ENCODE results near the gene INTS3.
A peak's percentile ranks its signal among the peaks of the same experiment; 100 is the strongest.
"Not testable (repeated sequence)": the region's sequence is repeated elsewhere in the genome, so short reads cannot be mapped to it uniquely, and the experiment has no call there.

INTS3 gene

GRCh38 chr1:153778051-153778823 is 50.4 kb downstream of the INTS3 start:
- no peak for ATAC-seq
- no peak for DNase-seq

- DNase-seq (no peak), ATAC-seq (no peak)
Measured at GRCh38 chr1:153778824-153779519, 51.1 kb downstream of the INTS3 start.

DNA sequence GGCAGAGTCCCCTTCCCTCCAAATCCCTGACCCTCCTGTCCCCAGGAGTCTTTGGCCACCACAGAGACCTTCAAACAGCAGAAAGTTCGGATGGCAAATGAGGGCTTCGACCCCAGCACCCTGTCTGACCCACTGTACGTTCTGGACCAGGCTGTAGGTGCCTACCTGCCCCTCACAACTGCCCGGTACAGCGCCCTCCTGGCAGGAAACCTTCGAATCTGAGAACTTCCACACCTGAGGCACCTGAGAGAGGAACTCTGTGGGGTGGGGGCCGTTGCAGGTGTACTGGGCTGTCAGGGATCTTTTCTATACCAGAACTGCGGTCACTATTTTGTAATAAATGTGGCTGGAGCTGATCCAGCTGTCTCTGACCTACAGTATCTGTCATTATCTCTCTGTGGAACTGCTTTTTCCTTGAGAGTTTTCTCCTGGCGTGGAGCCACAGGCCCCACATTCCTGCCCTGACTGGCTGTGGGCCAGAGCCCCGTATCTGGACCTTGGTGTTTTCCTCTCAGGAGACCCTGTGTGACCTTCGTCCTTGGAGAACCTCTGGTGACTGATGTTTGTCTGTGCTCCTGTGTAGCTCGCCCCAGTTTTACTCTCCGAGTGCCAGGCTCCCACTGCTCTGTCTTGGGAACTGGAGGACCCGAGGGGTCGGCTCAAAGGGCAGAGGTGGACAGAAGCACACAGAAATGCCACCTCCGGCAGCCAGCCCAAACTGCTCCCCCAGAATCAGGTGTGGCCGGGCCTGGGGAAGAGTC is 52.1 kb downstream of the INTS3 start:
- DNase-seq (no peak), ATAC-seq (no peak)

DNA sequence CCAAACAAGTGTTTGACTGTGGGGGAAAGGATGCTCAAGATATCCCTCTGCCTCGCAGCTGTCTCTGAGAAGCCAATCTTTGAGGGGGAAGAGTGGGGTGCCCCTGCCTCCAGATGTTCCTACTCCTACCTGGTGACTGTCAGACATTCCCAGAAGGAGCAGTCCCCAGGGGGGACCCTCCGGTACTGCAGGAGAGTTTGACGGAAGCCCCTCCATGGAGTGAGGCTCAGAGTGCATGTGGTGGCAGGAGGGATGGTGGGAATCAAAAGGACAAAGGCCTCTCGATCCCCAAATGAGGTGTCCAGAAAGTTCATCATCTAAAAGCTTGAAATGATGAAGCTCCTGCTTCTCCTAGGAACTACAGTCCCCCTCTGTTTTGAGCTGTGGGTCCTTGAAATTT is 52.7 kb downstream of the INTS3 start:
- DNase-seq (no peak), ATAC-seq (no peak)

GRCh38 chr1:153782648-153783047 is 54.8 kb downstream of the INTS3 start:
- ATAC-seq, DNase-seq: not testable (repeated sequence)

- ATAC-seq (peak; percentile 95), DNase-seq (peak; percentile 95)
Measured at GRCh38 chr1:153783233-153784190, 55.7 kb downstream of the INTS3 start.

DNA sequence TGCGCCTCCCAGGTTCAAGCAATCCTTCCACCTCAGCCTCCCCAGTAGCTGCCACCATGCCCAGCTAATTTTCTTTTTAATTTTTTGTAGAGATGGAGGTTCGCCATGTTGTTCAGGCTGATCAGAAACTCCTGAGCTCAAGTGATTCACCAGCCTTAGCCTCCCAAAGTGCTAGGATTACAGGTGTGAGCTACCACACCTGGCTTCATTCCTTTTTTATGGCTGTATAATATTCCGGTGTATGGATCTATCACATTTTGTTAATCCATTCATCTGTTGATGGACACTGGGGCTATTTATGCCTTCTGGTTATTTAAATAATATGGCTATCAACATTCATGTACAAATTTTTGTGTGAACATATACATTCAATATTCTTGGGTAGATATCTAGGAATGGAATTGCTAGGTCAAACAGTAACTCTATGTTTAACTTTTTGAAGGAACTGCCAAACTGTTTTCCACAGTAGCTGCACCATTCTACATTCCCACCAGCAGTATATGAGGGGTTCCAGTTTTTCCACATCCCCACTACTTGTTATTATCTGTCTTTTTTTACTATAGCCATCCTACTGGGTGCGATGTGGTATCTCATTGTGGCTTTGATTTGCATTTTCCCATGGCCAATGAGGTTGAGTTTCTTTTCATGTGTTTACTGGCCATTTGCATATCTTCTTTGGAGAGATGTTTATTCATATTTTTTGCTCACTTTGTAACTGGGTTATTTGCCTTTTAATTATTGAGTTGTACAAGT is 58.4 kb downstream of the INTS3 start:
- ATAC-seq (no peak), DNase-seq (no peak)

DNA sequence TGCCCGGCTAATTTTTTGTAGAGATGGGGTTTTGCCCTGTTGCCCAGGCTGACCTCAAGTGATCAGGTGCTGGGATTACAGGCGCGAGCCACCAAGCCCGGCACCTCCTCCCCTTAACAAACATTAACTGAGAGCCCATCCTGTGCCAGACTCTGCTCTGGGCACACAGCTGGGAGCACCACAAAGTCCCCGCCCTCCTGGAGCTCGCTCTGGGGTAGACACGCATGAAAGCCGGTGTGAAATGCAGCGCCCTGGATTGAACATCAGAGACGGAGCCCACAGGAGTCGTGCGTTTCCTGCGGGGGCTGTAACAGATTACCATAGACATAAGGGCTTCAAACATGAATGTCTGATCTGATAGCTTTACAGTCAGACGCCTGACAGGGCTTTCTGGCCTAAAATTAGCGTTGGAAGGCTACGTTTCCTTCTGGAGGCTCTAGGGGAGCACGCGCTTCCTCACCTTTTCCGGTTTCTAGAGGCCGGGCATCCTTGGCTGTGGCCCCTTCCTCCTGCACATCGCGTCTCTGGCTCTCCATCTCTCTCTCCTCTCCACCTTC is 61.7 kb downstream of the INTS3 start:
- ATAC-seq: no peak
- DNase-seq: no peak

DNA sequence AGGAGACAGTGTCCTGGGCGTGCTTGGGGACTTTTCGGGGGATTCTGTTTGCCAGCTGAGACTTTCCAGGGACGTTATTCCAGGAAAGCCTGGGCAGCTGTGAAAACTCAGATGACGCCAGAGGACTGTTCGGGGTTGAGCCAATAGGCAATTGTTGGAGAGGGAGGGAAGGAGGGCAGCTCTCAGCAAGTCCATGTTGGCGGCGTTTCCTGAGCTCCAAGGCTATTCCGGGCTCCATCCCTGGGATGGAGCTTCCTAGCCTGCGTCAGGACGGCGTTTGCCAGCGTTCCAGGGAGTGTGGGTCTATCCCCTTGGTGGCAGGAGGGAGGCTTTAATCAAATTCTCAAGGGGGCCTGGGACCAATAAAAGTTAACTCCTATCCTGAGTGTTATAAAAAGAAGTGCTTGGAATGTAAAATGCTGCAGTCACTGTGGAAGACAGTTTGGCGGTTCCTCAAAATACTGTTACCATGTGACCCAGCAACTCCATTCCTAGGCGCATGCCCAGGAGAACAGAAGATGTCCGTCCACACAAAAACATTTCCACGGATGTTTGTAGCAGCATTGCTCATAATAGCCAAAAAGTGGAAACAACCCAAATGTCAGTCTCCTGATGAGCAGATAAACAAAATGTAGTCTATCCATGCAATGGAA is 62.6 kb downstream of the INTS3 start:
- no peak for ATAC-seq
- DNase-seq: no peak

DNA sequence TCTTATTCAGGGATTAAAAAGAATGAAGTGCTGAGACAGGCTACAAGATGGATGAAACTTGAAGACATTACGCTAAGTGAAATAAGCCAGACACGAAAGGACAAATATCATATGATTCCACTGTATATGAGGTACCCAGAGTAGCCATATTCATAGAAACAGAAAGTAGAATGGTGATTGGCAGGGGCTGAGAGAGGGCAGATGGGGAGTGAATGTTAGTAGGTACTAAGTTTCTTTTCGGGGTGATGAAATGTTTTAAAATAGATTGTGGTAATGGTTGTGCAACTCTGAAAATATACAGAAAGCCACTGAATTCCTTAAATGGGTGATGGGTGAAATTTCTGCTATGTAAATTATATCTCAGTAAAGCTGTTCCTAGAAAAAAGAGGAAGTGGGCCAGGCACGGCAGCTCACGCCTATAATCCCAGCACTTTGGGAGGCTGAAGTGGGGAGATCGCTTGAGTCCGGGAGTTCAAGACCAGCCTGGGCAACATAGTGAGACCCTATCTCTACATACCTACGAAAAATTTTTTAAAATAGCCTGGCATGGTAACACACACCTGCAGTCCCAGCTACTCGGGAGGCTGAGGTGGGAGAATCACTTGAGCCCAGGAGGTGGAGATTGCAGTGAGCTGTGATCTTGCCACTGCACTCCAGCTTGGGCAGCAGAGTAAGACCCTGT is 63.3 kb downstream of the INTS3 start:
- peak; percentile 86 for ATAC-seq
- DNase-seq: no peak

DNA sequence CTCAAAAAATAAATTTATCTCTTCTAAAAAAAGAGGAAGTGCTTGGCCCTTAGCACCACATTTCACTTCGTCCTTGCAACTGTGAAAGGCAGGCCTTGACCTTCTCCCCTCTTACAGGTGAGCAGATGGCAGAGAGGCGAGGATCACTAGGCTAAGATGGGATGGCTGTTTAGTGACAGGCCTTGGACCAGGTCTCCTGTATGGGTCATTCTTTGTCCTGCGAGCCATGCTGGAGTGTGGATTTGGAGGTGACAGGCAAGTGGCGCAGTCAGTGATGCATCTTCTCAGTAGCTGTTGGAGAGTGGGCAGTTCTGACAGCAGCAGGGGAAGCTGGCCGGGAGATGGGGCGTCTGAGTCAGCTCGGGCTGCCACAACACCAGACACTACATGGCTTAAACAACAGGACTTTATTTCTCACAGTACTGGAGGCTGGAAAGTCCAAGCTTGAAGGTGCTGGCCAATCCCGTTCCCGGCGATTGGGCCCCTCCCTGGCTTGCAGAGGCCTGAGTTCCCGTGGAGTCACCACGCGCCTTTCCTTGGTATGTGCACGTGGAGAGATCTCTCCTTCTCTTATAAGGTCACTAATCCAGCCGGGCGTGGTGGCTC is 63.9 kb downstream of the INTS3 start:
- DNase-seq (peak; percentile 55), ATAC-seq (peak; percentile 61)

- ATAC-seq: no peak
- no peak for DNase-seq
Measured at GRCh38 chr1:153792631-153793041, 64.8 kb downstream of the INTS3 start.

- no peak for DNase-seq
- ATAC-seq: no peak
Measured at GRCh38 chr1:153793261-153793972, 65.6 kb downstream of the INTS3 start.

DNA sequence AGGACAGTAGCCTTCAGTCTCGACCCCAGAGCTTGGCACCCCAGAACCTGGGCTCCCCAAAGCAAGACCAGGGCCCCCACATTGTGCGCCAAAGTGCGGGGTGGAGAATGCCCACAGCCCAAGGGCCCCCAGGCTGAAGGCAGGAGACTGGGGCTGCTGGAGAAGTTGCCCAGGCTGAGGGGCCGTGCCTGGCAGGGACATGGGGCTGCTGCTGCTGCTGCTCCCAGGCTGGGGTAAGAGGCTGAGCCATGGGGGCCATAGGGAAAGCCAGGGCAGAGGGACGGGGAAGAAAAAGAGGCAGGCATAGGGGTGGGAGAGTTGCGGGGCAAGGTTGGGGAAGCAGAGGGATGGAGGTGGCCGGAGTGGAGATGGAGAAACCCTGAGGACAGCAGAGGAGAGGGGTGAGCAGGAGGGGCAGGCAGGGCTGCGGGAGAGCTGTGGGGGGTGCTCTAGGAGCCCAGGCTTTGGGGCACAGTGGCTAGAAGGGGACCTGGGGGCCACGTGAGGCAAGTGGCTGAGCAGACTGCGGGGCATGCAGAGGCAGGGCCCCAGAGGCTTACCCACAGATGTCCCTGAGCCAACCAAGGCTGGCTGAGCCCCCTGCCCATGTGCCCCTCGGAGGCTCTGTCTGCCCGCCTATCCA is 66.2 kb downstream of the INTS3 start:
- DNase-seq (no peak), ATAC-seq (no peak)

DNA sequence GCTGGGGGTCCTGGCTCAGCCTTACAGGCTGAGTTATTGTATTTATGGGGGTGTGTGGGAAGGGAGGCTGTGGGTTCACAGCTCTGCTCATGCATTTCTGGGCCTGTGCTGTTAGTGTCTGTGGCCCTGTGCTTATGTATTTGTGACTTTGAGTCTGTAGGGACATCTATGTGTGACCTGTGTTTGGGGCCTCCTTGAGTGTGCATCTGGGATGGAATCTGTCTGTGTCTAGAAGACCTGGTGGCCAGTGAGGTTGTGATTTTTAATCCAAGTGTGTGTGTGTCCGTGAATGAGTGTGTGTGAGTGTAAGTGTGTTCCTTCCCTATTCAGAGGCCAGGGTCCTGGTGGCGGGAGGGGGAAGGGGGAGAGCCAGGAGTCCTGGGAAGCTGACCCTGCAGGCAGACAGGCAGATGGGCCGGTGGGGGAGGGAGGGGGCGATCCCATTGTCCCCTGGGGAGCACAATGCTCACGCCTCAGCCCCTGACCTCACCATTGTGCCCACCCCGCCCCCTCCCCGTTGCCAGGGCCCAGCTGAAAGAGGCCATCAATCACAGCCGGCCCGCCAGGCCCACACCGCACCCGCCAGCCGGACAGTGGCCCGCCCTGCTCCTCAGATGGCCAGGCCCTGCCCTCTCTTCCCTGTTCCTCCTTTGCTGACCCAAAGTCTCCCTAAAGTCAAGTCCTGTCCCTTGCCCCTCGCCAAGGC is 66.9 kb downstream of the INTS3 start:
- ATAC-seq: no peak
- no peak for DNase-seq

DNA sequence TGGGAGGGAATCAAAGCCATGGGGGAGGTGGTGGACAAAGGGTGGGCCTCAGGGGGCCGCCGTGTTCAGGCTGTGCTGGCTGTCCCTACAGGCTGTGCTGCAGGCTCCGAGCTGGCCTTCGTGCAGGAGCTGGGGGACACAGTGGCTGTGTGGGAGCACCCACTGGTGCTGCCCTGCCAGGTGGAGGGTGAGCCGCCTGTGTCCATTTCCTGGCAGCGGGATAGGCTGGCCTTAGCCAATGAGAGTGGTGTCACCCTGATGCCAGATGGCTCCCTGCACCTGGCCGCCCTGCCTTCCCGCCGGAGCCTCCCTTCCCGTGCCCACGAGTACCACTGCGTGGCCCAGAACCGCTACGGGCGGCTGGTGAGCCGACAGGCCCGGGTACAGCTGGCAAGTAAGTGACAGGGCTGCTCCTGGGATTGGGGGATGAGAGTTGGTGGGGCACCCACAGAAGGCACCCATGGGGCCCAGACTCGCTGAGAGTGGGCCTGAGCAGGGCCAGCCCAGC is 67.5 kb downstream of the INTS3 start:
- ATAC-seq: no peak
- DNase-seq: no peak
